CD14-positive monocyte (primary cell): ENCODE results near the gene KIF4B. TPM values are rescaled to one million over a fixed set of nuclear protein-coding genes. Genes with fewer than 3 reads are reported as not detected.

Experiments used
- DNase-seq, 3 donors: peaks; one replicate each; pipeline ENCODE4 v3.0.0-alpha.2; 2011 to 2022
- H2AFZ ChIP-seq: 2 replicates; pipeline ENCODE4 v1.6.0; 2012; ENCODE audit warnings: mild to moderate bottlenecking, low read depth, low read length, inconsistent platforms; ENCODE audit not compliant: insufficient read depth, poor library complexity, severe bottlenecking
- H3K27ac ChIP-seq, 2 donors: 1 replicate in 1 of 2; 2 replicates in 1 of 2; pipeline ENCODE4 v1.5.1; 2012 to 2013; ENCODE audit warnings: low read length in 2 of 2, control low read depth in 1 of 2, inconsistent platforms in 1 of 2, low read depth in 1 of 2, mild to moderate bottlenecking in 1 of 2
- H3K27me3 ChIP-seq, 2 donors: one replicate each; pipeline versions ENCODE4 v1.6.0 to v1.6.1; 2011 to 2013; ENCODE audit warnings: low read length in 2 of 2; ENCODE audit not compliant: control insufficient read depth in 2 of 2, insufficient read depth in 2 of 2
- H3K36me3 ChIP-seq, 2 donors: replicated peaks in 1 of 2; 1 replicate in 1 of 2; 2 replicates in 1 of 2; pipeline versions ENCODE4 v1.5.1 to v1.6.1; 2012 to 2013; ENCODE audit warnings: low read length in 2 of 2, control low read depth in 1 of 2, inconsistent platforms in 1 of 2, mild to moderate bottlenecking in 1 of 2; ENCODE audit not compliant: insufficient read depth in 2 of 2, control insufficient read depth in 1 of 2
- H3K4me1 ChIP-seq, 2 donors: 1 replicate in 1 of 2; 2 replicates in 1 of 2; pipeline versions ENCODE4 v1.5.1 to v1.6.1; 2012 to 2013; ENCODE audit warnings: low read length in 2 of 2, control low read depth in 1 of 2, inconsistent platforms in 1 of 2, mild to moderate bottlenecking in 1 of 2, moderate library complexity in 1 of 2; ENCODE audit not compliant: insufficient read depth in 2 of 2, control insufficient read depth in 1 of 2
- H3K4me2 ChIP-seq: replicated peaks from 2 replicates; pipeline ENCODE3; 2012; ENCODE audit warnings: low read length, moderate library complexity, mild to moderate bottlenecking; ENCODE audit not compliant: poor library complexity, severe bottlenecking; ENCODE audit errors: extremely low read depth
- H3K4me3 ChIP-seq, 3 experiments: fragments of 200-600 bp in 1 of 3; sonication (generic) in 1 of 3; replicated peaks in 1 of 3; 1 replicate in 2 of 3; 2 replicates in 1 of 3; pipeline ENCODE4 v1.5.1; 2011 to 2013; ENCODE audit warnings: low read length in 3 of 3, mild to moderate bottlenecking in 3 of 3, control low read depth in 2 of 3, low read depth in 2 of 3, inconsistent platforms in 1 of 3, moderate library complexity in 1 of 3
- H3K79me2 ChIP-seq: 2 replicates; pipeline ENCODE4 v1.6.0; 2012; ENCODE audit warnings: mild to moderate bottlenecking, control low read depth, inconsistent platforms, low read length, moderate library complexity; ENCODE audit not compliant: insufficient read depth
- H3K9ac ChIP-seq: 2 replicates; pipeline ENCODE4 v1.6.0; 2017; ENCODE audit warnings: low read length, mild to moderate bottlenecking; ENCODE audit not compliant: insufficient read depth, poor library complexity, severe bottlenecking
- H3K9me3 ChIP-seq, 2 donors: replicated peaks in 1 of 2; 1 replicate in 1 of 2; 2 replicates in 1 of 2; pipeline versions ENCODE4 v1.5.1 to v1.6.1; 2012 to 2013; ENCODE audit warnings: low read length in 2 of 2, control low read depth in 1 of 2; ENCODE audit not compliant: control insufficient read depth in 1 of 2, insufficient read depth in 1 of 2
- H4K20me1 ChIP-seq: 2 replicates; pipeline ENCODE4 v1.6.0; 2012; ENCODE audit warnings: mild to moderate bottlenecking, low read length, control low read depth, moderate library complexity; ENCODE audit not compliant: insufficient read depth
- H3K27ac Mint-ChIP-seq, 7 donors: one replicate each; pipeline ENCODE4 v1.8.0; 2020; ENCODE audit warnings: mild to moderate bottlenecking in 7 of 7, mixed read lengths in 7 of 7, moderate library complexity in 6 of 7, inconsistent platforms in 2 of 7
- H3K27me3 Mint-ChIP-seq, 3 donors: one replicate each; pipeline ENCODE4 v1.8.0; 2021 to 2022; ENCODE audit warnings: low read depth in 3 of 3, mild to moderate bottlenecking in 3 of 3, mixed read lengths in 3 of 3, moderate library complexity in 3 of 3, inconsistent platforms in 1 of 3
- H3K36me3 Mint-ChIP-seq, 2 donors: one replicate each; pipeline ENCODE4 v1.8.0; 2020; ENCODE audit warnings: mixed read lengths in 2 of 2, inconsistent platforms in 1 of 2, mild to moderate bottlenecking in 1 of 2
- H3K4me1 Mint-ChIP-seq: one replicate; pipeline ENCODE4 v1.8.0; 2020; ENCODE audit warnings: mild to moderate bottlenecking, mixed read lengths
- H3K4me3 Mint-ChIP-seq, 2 donors: one replicate each; pipeline ENCODE4 v1.8.0; 2020; ENCODE audit warnings: mild to moderate bottlenecking in 2 of 2, mixed read lengths in 2 of 2, moderate library complexity in 1 of 2
- H3K9me3 Mint-ChIP-seq, 7 donors: one replicate each; pipeline ENCODE4 v1.8.0; 2020 to 2022; ENCODE audit warnings: mixed read lengths in 7 of 7, mild to moderate bottlenecking in 6 of 7, moderate library complexity in 6 of 7, inconsistent platforms in 2 of 7
- WGBS: methylation state at CpG from one replicate; pipeline ENCODE4 v1.1.5; 2013; ENCODE audit warnings: missing lambda C conversion rate; ENCODE audit not compliant: insufficient coverage; 5-methylcytosine and 5-hydroxymethylcytosine counted together
- intact Hi-C, 2 donors: fragments of 100-400 bp; cut with micrococcal nuclease; formaldehyde crosslinking; loops; one replicate each; pipeline versions ENCODE4 v1.15.0 to v1.15.1; 2023
- polyA plus RNA-seq, 3 donors: library from polyadenylated mRNA; depleted of rRNA in 1 of 3; unstranded in 2 of 3; stranded (reverse) in 1 of 3; fragments of 300-500 nt in 2 of 3; fragments of >200 nt in 1 of 3; fragmentation: Illumina TruSeq in 2 of 3; gene quantifications; 1 replicate in 2 of 3; 2 replicates in 1 of 3; pipeline ENCODE4 v1.2.3, GENCODE V29; 2012 to 2021
- TF ChIP-seq, protein P1 (sequence below): fragments of 200-600 bp; IDR thresholded peaks from one replicate; pipeline ENCODE4 v1.8.0; 2022; ENCODE audit warnings: antibody characterized with exemption, mild to moderate bottlenecking

KIF4B gene
- polyA plus RNA-seq, 3 donors, result 0.01 TPM; not detected in 2

DNA sequence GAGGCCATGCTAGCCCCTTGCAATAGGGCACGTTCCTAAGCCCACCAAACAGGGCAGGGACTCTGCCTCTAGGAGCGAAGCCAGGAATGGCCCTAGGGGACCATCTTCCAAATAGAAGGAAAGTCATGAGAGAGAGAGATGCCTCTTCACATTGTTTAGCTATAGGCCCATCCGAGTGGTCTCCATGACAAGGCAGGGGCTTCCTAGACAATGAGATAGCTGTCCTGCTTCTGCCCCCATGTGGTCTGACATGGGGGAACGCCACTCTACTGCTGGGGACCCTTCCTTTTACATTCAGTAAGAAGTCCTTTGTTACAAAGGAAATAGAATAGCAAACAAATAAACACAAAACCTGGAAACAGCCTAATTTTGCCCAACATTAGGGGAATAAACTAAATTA lies 17.9 kb upstream of the KIF4B start:
- TF ChIP-seq, protein P1, sequence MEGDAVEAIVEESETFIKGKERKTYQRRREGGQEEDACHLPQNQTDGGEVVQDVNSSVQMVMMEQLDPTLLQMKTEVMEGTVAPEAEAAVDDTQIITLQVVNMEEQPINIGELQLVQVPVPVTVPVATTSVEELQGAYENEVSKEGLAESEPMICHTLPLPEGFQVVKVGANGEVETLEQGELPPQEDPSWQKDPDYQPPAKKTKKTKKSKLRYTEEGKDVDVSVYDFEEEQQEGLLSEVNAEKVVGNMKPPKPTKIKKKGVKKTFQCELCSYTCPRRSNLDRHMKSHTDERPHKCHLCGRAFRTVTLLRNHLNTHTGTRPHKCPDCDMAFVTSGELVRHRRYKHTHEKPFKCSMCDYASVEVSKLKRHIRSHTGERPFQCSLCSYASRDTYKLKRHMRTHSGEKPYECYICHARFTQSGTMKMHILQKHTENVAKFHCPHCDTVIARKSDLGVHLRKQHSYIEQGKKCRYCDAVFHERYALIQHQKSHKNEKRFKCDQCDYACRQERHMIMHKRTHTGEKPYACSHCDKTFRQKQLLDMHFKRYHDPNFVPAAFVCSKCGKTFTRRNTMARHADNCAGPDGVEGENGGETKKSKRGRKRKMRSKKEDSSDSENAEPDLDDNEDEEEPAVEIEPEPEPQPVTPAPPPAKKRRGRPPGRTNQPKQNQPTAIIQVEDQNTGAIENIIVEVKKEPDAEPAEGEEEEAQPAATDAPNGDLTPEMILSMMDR, result no peak
- no peaks in the 10 kb centered on the region for H3K36me3 Mint-ChIP-seq
- H3K9me3 Mint-ChIP-seq, result peaks cover 0 to 3% (median 0%) of the 10 kb centered on the region in 7 donors
- Histone ChIP-seq H4K20me1 (no peaks in the 10 kb centered on the region), H3K4me1 (no peaks in the 10 kb centered on the region), H3K27ac (no peak overlapping the region), H3K4me3 (no peak overlapping the region), H2AFZ (no peak overlapping the region), H3K27me3 (no peaks in the 10 kb centered on the region), H3K4me2 (no peak overlapping the region), H3K36me3 (no peaks in the 10 kb centered on the region), H3K79me2 (no peaks in the 10 kb centered on the region), H3K9me3 (no peaks in the 10 kb centered on the region), H3K9ac (no peak overlapping the region)
- DNase-seq, result no peak
- H3K27me3 Mint-ChIP-seq, result peaks cover 10 to 13% (median 11%) of the 10 kb centered on the region in 3 donors
- H3K4me1 Mint-ChIP-seq, result no peaks in the 10 kb centered on the region
- WGBS, result 100% methylated on average over 2 of the region's 4 CpGs
- H3K4me3 Mint-ChIP-seq, result no peak overlapping the region
- intact Hi-C loops, result no loop called here
- no peak overlapping the region for H3K27ac Mint-ChIP-seq

DNA sequence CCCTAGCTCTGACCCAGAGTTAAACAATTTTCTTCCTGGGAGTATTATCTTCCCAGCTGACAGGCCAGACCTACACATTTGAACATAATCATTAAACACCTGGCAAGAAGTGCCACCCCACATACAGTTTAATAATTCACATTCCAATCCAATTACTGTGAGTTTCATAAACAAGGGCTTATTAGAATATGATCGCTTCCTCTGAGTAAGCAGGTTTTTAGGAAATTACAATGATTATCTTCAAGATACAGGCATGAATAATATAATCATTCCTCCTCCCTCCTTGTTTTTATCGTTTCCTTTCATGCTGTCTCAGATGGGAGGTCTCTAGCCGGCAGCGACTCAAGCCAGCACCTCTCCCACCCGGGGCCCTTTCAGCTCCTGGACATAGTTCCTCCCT lies 15.8 kb upstream of the KIF4B start:
- Histone ChIP-seq H3K36me3 (no peaks in the 10 kb centered on the region), H3K4me3 (no peak overlapping the region), H3K79me2 (no peaks in the 10 kb centered on the region), H3K27me3 (no peaks in the 10 kb centered on the region), H4K20me1 (no peaks in the 10 kb centered on the region), H3K27ac (no peak overlapping the region), H2AFZ (no peak overlapping the region), H3K4me2 (no peak overlapping the region), H3K9ac (no peak overlapping the region), H3K4me1 (no peaks in the 10 kb centered on the region), H3K9me3 (no peaks in the 10 kb centered on the region)
- Mint-ChIP-seq H3K4me3 (no peak overlapping the region), H3K4me1 (no peaks in the 10 kb centered on the region), H3K27ac (no peak overlapping the region), H3K36me3 (no peaks in the 10 kb centered on the region), H3K9me3 (peaks cover 0 to 3% (median 0%) of the 10 kb centered on the region in 7 donors), H3K27me3 (peaks cover 13% of the 10 kb centered on the region in 3 donors)
- no CpG with 5 or more reads among the region's 5 CpGs for WGBS
- no peak for DNase-seq
- intact Hi-C loops, result no loop called here
- TF ChIP-seq, protein P1, result no peak
